GM19023 (cell line): Measurements from ENCODE around the gene RBM15B.

ENCODE experiments used
- ATAC-seq: cut with Tn5 transposase; IDR thresholded peaks from one replicate; pipeline ENCODE4 v1.9.1; 2021; ENCODE audit warnings: mild to moderate bottlenecking, moderate library complexity; ENCODE audit not compliant: unreplicated experiment

RBM15B gene

GRCh38 chr3:51391566-51392354, 675 bp downstream of the RBM15B start:
- peak; percentile 8 for ATAC-seq

GRCh38 chr3:51392355-51393133, 1.5 kb downstream of the RBM15B start:
- no peak for ATAC-seq

DNA sequence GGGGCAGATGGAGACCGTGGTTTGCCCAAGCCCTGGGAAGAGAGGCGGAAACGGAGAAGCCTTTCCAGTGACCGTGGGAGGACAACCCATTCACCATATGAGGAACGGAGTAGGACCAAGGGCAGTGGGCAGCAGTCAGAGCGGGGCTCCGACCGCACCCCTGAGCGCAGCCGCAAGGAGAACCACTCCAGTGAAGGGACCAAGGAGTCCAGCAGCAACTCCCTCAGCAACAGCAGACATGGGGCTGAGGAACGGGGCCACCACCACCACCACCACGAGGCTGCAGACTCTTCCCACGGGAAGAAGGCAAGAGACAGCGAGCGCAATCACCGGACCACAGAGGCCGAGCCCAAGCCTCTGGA, 2.0 kb downstream of the RBM15B start:
- ATAC-seq, result no peak

- ATAC-seq, result no peak
Measured at GRCh38 chr3:51393564-51393963, 2.5 kb downstream of the RBM15B start.

DNA sequence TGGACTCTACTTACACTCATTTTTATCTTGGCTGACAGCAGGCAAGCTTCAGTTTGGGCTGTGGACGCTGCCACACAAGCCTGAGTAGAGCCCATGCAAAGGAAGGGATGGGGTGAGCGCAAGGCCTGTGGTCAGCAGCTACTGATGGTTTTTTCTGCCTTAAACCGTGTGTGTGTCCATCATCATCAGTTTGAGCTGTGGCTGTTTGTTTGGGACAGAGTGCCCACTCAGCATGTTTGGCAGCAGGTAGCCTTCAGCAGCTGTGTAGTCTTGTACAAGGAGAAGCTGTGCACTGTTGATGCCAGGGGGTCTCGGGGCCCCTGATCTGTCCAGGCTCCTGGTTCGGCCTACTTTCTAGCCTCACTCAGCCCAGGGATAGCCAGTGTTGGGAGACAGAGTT, 3.5 kb downstream of the RBM15B start:
- no peak for ATAC-seq

DNA sequence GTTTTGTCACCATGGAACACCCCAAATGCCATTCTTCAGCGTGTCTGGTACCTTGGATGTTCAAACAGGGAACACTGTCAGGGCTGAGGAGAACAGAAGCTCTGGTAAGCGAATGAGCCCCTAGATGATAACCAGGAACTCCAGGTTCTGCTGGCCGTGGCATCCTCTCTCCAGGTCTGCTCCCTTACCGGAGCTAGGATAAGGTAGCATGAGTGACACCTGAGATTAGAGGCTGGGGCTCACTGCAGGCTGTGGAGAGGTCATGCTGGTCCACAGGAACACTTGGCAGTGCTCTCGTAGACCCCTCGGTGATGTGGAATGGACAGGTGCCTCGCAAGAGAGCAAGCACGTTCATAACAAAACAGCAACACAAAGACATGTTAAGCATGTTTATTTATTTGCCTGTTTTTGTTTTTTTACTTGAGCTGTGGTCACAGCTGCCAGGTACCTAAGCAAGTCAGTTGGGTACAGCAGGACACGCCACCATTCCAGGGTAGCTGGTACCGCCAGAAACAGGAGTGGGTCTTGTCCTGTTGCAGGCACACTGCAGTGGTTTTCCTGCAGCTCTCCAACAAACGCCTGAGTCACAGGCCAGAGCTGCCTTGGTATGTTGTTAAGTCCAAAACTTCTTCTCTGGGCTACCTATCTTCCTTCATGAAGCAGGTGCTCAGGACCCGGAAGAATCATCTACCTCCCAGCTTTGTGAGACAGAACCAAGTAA, 4.6 kb downstream of the RBM15B start:
- no peak for ATAC-seq

GRCh38 chr3:51396401-51396800, 5.3 kb downstream of the RBM15B start:
- ATAC-seq, result no peak

GRCh38 chr3:51397392-51397791, 6.3 kb downstream of the RBM15B start:
- ATAC-seq, result no peak

GRCh38 chr3:51398595-51399310, 7.7 kb downstream of the RBM15B start:
- ATAC-seq, result no peak

DNA sequence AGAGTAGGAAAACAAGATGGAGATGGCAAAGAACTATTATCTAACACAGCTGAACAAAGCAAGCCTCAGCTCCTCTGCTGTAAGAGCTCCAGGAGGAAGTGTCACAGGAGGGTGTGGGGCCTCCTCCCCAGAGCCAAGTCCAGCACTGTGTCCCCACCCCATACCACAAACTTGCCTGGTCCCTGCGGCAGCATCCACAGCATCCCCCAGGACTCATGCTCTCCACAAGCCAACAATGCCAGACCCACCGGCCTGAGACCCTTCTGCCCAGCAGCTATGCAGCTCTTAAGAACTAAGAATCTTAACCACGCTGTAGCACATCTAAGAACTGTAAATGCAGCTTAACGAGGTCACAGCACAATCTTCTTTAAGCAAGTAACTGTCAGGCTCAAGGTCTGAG, 9.1 kb downstream of the RBM15B start:
- no peak for ATAC-seq

DNA sequence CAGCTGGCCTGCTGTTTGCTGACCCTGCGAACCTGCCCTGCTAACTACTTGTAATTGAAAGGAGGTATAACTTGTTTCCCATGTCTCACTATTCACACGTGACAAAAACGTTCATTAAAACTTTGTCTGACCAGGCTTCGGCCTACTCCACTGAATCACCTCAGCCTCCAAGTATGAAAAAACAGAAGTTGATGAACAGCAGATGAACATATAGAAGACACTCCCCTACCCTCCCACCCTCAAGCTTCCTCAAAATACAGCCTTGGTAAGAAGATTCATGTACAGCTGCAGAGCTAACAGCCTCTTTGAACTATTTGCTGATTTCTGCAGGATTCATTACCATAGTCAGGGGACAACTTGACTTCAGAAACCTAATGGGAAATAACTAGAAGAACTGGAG, 10.7 kb downstream of the RBM15B start:
- ATAC-seq, result no peak

DNA sequence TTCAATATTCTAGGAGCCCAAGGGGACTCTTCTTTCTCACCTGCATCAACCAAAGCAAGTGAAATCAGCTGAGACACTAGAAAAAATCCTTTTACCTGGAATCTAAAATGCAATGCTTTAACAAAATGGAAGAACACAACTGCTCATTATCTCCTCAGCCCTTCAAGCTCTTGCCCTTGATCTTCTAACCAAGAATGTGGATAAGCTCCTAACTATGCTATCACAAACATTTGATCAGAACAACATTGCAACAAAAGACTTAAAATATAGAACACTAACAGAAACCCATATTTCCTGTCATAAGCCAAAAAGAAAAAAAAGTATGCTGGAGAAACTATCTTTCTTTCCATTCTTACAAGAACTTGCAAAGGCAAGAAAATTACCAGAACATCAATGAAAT, 12.6 kb downstream of the RBM15B start:
- ATAC-seq, result no peak

DNA sequence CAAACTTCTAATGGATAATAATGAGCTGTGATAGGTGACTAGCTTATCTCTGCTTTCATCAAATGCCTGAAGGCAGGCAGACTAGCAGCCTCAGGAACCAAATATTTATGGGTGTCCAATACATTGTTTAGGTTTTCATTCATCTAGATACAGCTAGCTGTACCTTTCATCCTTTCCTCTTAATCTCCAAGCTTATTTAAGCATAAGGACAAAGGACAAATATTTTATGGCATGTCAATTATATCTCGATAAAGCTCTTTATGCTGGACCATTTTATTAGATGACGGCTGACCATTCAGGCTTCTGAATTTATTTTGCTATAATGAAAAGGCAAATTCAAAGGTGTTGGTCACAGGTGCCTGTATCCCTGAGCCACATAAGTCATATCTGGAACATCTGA, 16.9 kb downstream of the RBM15B start:
- ATAC-seq, result no peak

DNA sequence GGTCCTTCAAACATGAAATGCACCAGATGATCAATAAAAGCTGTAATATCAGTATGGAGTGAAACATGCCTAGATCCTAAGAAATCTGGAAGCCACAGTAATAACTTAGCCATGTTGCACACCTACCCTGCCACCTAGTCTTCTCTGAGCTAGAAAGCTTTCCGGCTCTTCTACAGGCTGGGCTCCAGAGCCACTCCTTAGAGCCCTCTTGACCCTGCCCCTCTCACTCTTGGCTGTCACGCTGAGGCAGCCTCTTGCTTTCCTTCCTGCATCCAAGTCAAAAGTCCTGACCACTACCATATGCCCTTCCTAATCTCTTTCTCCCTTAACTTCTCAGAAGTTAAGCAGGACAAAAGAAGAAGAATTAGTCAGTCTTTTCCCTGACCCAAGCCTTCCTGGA, 17.7 kb downstream of the RBM15B start:
- ATAC-seq, result no peak

- no peak for ATAC-seq
Measured at GRCh38 chr3:51422211-51422610, 31.1 kb downstream of the RBM15B start.

GRCh38 chr3:51426921-51427320, 35.8 kb downstream of the RBM15B start:
- ATAC-seq, result no peak

- ATAC-seq, result no peak
Measured at GRCh38 chr3:51429138-51429537, 38.1 kb downstream of the RBM15B start.

GRCh38 chr3:51434110-51434509, 43.0 kb downstream of the RBM15B start:
- ATAC-seq, result no peak

DNA sequence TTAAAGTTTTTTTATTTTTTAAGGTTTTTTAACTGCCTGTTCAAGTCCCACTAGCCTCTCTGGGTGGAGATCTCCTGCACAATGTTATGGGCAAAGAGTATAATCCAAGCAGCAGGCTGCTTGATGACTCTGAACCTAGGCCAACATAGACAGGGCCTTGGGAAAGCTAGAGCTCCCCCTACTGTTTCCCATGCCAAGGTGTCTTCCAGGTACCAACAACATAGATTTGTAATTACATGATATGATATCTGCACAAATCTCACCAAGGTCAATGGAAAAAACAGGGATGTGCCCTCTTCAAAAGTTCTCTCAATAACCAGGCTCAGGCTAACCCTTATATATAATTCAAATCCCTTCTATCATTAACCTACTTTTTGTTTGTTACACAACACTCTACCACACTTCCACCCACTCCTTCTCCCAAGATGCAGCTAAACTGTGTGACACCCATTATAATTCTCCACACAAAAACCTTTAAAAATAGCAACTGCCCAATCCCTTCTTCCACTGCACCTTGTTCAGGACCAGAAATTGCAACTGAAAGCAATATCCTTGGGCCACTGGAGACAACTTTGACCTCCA, 43.8 kb downstream of the RBM15B start:
- ATAC-seq, result no peak

DNA sequence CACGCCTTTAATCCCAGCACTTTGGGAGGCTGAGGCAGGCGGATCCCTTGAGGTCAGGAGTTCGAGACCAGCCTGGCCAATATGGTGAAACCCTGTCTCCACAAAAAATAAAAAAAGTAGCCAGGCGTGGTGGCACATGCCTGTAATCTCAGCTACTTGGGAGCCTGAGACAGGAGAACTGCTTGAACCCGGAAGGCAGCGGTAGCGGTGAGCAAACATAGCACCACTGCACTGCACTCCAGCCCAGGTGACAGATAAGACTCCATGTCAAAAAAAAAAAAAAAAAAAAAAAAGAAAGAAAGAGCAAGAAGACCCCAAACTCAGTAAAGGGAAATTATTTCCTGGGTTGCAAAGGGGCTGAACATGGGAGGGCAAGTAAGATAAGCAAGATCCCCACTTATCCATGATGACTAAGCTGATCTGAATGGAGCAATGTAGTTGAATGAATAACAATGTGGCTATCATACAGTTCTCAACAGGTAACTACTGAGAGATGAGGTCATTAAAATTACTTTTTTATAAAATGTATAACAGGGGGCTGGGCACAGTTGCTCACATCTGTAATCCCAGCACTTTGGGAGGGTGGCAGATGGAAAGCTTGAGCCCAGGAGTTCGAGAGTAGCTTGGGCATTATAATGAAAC, 46.0 kb downstream of the RBM15B start:
- no peak for ATAC-seq
